K562 (cell line): ENCODE measurements around the gene CLIC1. TPM values are rescaled to one million over a fixed set of nuclear protein-coding genes. Genes with fewer than 3 reads are reported as not detected.

ENCODE experiments used
- BCLAF1 ChIP-seq, 2 experiments: fragments of 450-650 bp in 1 of 2; IDR thresholded peaks; 2 replicates each; pipeline ENCODE4 v1.6.1; 2011 to 2017; ENCODE audit warnings: low read depth in 2 of 2, antibody characterized with exemption in 1 of 2, borderline replicate concordance in 1 of 2, low read length in 1 of 2, mild to moderate bottlenecking in 1 of 2, mixed read lengths in 1 of 2; ENCODE audit not compliant: control insufficient read depth in 1 of 2
- HEY1 ChIP-seq: fragments of 250-450 bp; sonication (Bioruptor Pico); IDR thresholded peaks from 2 replicates; pipeline ENCODE4 v1.5.0; 2020; ENCODE audit warnings: mild to moderate bottlenecking, moderate library complexity, borderline replicate concordance
- SETDB1 ChIP-seq: IDR thresholded peaks from one replicate; pipeline ENCODE4 v1.6.1; 2012; ENCODE audit warnings: low read length, control low read depth, inconsistent platforms
- ZKSCAN3 ChIP-seq: fragments of 250-450 bp; sonication (Bioruptor Pico); IDR thresholded peaks from 2 replicates; pipeline ENCODE4 v1.4.0; 2020
- polyA plus RNA-seq, 8 experiments: library from polyadenylated mRNA; depleted of rRNA in 4 of 8; stranded (reverse) in 5 of 8; unstranded in 3 of 8; fragments of >200 nt; fragmentation: Nextera tagmentation in 2 of 8; fragmentation: Illumina TruSeq in 1 of 8; extraction: Ambion mirVana in 2 of 8; extraction: Trizol in 1 of 8; gene quantifications; 2 replicates each; pipeline versions ENCODE4 v1.2.1 to v1.2.3, GENCODE V29; 2011 to 2014; ENCODE audit warnings: inconsistent platforms in 1 of 8, missing spikeins in 1 of 8
- total RNA-seq, 7 experiments: library from RNA; depleted of rRNA in 6 of 7; stranded (reverse); fragments of >200 nt in 6 of 7; fragmentation: Illumina TruSeq in 2 of 7; extraction: Trizol in 2 of 7; gene quantifications; 2 replicates each; pipeline versions ENCODE4 v1.2.1 to v1.2.3, GENCODE V29; 2011 to 2021; ENCODE audit warnings: low replicate concordance in 1 of 7
- TF ChIP-seq, protein P1 (sequence below): fragments of 450-650 bp; IDR thresholded peaks from 2 replicates; pipeline ENCODE4 v1.6.1; 2016; ENCODE audit warnings: mild to moderate bottlenecking, moderate library complexity
- TF ChIP-seq, protein P2 (sequence below): sonication (generic); formaldehyde crosslinking; IDR thresholded peaks from 2 replicates; pipeline ENCODE4 v1.8.0; 2022; ENCODE audit warnings: mild to moderate bottlenecking, missing genetic modification reagents, borderline replicate concordance

The CLIC1 gene
- total and polyA plus RNA-seq, 9 of the 15 experiments (the other 6 are each of a cell fraction or from before 2014, with no cell fraction given), result 1,267 to 2,419 (median 1,808) TPM

DNA sequence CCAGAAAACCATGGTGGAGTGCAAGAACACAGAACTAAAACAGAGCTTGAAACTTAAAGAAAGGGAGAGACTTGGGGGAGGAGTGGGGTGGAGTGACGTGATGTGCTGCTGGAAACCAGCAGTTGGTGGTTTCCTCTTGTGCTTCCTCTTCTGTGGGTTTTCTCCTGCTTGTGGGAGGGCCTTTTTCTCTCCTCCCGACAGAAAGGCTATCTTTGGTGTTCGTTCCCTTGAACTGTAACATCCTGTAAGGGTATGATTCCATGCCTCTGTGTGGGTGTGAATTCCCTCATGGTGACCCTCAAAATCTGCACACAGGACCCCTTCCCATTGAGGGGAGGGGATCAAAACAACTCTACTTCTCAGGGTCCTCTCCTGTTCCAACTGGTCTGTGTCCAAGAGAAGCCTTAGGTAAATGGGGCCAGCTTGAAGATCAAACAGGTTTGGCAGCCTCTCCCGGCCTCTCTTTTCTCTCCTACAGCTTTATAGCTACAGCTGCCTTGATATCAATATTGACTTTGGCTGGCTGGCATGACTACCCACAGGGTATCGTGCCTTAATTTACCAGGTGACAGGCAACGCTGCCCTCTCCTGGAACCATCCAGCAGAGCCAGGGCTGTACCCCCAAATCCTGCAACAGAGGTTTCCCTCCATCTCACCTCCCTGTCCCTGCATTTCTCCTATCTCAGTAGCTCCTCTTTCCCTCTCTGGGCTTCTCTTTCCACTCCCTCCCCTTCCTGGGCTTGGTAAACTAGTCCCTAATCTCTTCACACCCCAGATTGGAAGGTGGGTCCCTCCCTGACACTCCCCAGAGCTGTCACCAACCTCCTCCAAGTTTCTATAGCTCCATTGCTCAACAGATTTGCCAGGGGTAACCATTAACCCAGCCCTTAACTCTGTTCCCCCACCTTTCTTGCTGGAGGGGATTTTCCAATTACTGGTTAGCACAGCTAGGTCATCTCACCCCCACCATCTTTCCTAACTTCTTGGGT, 2.0 kb upstream of the CLIC1 start (continued):
- TF ChIP-seq, protein P1, sequence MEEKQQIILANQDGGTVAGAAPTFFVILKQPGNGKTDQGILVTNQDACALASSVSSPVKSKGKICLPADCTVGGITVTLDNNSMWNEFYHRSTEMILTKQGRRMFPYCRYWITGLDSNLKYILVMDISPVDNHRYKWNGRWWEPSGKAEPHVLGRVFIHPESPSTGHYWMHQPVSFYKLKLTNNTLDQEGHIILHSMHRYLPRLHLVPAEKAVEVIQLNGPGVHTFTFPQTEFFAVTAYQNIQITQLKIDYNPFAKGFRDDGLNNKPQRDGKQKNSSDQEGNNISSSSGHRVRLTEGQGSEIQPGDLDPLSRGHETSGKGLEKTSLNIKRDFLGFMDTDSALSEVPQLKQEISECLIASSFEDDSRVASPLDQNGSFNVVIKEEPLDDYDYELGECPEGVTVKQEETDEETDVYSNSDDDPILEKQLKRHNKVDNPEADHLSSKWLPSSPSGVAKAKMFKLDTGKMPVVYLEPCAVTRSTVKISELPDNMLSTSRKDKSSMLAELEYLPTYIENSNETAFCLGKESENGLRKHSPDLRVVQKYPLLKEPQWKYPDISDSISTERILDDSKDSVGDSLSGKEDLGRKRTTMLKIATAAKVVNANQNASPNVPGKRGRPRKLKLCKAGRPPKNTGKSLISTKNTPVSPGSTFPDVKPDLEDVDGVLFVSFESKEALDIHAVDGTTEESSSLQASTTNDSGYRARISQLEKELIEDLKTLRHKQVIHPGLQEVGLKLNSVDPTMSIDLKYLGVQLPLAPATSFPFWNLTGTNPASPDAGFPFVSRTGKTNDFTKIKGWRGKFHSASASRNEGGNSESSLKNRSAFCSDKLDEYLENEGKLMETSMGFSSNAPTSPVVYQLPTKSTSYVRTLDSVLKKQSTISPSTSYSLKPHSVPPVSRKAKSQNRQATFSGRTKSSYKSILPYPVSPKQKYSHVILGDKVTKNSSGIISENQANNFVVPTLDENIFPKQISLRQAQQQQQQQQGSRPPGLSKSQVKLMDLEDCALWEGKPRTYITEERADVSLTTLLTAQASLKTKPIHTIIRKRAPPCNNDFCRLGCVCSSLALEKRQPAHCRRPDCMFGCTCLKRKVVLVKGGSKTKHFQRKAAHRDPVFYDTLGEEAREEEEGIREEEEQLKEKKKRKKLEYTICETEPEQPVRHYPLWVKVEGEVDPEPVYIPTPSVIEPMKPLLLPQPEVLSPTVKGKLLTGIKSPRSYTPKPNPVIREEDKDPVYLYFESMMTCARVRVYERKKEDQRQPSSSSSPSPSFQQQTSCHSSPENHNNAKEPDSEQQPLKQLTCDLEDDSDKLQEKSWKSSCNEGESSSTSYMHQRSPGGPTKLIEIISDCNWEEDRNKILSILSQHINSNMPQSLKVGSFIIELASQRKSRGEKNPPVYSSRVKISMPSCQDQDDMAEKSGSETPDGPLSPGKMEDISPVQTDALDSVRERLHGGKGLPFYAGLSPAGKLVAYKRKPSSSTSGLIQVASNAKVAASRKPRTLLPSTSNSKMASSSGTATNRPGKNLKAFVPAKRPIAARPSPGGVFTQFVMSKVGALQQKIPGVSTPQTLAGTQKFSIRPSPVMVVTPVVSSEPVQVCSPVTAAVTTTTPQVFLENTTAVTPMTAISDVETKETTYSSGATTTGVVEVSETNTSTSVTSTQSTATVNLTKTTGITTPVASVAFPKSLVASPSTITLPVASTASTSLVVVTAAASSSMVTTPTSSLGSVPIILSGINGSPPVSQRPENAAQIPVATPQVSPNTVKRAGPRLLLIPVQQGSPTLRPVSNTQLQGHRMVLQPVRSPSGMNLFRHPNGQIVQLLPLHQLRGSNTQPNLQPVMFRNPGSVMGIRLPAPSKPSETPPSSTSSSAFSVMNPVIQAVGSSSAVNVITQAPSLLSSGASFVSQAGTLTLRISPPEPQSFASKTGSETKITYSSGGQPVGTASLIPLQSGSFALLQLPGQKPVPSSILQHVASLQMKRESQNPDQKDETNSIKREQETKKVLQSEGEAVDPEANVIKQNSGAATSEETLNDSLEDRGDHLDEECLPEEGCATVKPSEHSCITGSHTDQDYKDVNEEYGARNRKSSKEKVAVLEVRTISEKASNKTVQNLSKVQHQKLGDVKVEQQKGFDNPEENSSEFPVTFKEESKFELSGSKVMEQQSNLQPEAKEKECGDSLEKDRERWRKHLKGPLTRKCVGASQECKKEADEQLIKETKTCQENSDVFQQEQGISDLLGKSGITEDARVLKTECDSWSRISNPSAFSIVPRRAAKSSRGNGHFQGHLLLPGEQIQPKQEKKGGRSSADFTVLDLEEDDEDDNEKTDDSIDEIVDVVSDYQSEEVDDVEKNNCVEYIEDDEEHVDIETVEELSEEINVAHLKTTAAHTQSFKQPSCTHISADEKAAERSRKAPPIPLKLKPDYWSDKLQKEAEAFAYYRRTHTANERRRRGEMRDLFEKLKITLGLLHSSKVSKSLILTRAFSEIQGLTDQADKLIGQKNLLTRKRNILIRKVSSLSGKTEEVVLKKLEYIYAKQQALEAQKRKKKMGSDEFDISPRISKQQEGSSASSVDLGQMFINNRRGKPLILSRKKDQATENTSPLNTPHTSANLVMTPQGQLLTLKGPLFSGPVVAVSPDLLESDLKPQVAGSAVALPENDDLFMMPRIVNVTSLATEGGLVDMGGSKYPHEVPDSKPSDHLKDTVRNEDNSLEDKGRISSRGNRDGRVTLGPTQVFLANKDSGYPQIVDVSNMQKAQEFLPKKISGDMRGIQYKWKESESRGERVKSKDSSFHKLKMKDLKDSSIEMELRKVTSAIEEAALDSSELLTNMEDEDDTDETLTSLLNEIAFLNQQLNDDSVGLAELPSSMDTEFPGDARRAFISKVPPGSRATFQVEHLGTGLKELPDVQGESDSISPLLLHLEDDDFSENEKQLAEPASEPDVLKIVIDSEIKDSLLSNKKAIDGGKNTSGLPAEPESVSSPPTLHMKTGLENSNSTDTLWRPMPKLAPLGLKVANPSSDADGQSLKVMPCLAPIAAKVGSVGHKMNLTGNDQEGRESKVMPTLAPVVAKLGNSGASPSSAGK, result no peak
- TF ChIP-seq, protein P2, sequence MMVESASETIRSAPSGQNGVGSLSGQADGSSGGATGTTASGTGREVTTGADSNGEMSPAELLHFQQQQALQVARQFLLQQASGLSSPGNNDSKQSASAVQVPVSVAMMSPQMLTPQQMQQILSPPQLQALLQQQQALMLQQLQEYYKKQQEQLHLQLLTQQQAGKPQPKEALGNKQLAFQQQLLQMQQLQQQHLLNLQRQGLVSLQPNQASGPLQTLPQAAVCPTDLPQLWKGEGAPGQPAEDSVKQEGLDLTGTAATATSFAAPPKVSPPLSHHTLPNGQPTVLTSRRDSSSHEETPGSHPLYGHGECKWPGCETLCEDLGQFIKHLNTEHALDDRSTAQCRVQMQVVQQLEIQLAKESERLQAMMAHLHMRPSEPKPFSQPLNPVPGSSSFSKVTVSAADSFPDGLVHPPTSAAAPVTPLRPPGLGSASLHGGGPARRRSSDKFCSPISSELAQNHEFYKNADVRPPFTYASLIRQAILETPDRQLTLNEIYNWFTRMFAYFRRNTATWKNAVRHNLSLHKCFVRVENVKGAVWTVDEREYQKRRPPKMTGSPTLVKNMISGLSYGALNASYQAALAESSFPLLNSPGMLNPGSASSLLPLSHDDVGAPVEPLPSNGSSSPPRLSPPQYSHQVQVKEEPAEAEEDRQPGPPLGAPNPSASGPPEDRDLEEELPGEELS (CRISPR knock-in tag), result no peak
- no peak for TF ChIP-seq HEY1 (CRISPR knock-in tag)
- no peak for TF ChIP-seq BCLAF1 (IDR thresholded peaks at IDR 0.05; ENCODE audit: borderline replicate concordance in 1 of 2, control insufficient read depth in 1 of 2, low read depth in 2 of 2, low read length in 1 of 2)
- no peak for TF ChIP-seq SETDB1
- TF ChIP-seq ZKSCAN3 (CRISPR knock-in tag), result no peak
